Breast epithelium (tissue), 3 donors: ENCODE results near the gene ASXL2.

Experiments used
- POLR2A ChIP-seq: fragments of 450-650 bp; IDR thresholded peaks from one replicate; pipeline ENCODE4 v1.6.1; 2016; ENCODE audit warnings: antibody characterized with exemption, mild to moderate bottlenecking, moderate library complexity
- POLR2AphosphoS5 ChIP-seq, 3 donors: sonication (generic); formaldehyde crosslinking; IDR thresholded peaks; one replicate each; pipeline ENCODE4 v1.6.1; 2017; ENCODE audit warnings: antibody characterized with exemption in 3 of 3
- TF ChIP-seq, protein P1 (sequence below), 3 donors: fragments of 450-650 bp; IDR thresholded peaks; one replicate each; pipeline ENCODE4 v1.5.1; 2016 to 2017; ENCODE audit warnings: antibody characterized with exemption in 3 of 3, mild to moderate bottlenecking in 3 of 3, moderate library complexity in 3 of 3

- TF ChIP-seq, protein P1, sequence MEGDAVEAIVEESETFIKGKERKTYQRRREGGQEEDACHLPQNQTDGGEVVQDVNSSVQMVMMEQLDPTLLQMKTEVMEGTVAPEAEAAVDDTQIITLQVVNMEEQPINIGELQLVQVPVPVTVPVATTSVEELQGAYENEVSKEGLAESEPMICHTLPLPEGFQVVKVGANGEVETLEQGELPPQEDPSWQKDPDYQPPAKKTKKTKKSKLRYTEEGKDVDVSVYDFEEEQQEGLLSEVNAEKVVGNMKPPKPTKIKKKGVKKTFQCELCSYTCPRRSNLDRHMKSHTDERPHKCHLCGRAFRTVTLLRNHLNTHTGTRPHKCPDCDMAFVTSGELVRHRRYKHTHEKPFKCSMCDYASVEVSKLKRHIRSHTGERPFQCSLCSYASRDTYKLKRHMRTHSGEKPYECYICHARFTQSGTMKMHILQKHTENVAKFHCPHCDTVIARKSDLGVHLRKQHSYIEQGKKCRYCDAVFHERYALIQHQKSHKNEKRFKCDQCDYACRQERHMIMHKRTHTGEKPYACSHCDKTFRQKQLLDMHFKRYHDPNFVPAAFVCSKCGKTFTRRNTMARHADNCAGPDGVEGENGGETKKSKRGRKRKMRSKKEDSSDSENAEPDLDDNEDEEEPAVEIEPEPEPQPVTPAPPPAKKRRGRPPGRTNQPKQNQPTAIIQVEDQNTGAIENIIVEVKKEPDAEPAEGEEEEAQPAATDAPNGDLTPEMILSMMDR (IDR thresholded peaks at IDR 0.05): no peak
- TF ChIP-seq POLR2A: no peak
- no peak for TF ChIP-seq POLR2AphosphoS5 (IDR thresholded peaks at IDR 0.05)
Measured at GRCh38 chr2:25824216-25824615, 54.1 kb downstream of the ASXL2 start.
